ENCODE results near the gene KLHL7.
"Not testable (repeated sequence)": the region's sequence is repeated elsewhere in the genome, so short reads cannot be mapped to it uniquely, and the experiment has no call there.

Gene KLHL7

DNA sequence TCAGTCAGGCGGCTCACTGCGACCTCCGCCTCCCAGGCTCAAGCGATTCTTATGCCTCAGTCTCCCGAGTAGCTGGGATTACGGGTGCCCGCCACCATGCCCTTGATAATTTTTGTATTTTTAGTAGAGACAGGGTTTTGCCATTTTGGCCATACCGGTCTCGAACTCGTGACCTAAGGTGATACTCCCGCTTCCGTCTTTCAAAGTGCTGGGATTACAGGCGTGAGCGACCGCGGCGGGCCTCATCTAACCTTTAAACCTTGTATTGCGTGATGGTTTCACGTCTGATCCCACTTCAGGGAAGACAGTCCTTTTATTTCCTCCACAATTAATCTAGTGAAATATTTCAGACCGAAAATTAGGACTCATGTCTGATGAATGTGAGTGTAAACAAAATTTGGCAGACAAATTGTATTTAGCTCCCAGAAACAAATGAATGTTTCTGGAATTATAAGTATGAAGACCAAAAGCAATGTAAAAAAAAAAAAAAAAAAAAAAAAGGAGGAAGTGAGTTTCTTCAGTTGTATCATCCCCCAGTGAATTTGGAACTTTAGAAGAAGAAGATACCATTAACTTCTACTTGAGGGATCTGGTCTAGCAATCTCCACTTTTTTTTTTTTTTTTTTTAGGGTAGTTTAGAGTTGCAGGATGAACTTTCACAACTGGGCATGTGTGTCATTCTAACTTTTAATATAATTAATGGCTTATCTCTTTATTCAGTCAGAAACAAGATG lies 77.9 kb downstream of the KLHL7 start:
- DNase-seq, result no peak

DNA sequence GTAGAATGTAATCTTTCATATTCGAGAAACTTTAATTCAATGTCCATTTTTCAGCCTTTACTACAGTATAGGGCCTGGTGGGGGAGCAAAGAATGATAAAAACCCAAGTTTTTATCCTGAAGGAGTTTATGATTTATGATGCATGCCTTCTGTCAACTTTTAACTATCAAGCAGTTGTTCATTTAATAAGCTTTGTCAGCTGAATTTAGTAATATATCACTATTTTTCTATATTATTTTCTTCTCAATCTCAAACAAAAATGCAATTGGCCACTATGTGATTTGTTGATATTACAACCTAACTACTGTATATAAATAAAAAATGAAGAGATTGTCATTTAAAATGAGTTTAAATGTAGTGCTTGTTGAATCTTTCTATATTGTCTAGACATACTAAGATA lies 78.7 kb downstream of the KLHL7 start:
- DNase-seq, result no peak

DNA sequence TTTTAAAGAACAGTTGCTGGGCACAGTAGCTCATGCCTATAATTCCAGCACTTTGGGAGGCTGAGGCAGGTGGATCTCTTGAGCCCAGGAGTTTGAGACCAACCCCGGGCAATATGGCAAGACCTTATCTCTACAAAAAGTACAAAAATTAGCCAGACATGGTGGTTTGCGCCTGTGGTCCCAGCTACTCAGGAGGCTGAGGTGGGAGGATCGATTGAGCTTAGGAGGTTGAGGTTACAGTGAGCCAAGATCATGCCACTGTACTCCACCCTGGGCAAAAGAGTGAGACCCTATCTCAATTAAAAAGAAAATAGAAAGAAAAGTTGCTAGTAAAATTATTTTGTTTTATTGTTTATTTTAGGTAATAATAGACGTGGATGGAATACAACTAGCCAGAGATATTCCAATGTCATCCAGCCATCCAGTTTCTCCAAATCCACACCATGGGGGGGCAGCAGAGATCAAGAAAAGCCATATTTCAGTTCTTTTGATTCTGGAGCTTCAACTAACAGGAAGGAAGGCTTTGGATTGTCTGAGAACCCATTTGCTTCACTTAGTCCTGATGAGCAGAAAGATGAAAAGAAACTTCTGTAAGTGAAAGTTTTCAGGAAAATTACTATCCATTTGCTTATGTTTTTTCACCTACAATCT lies 79.2 kb downstream of the KLHL7 start:
- DNase-seq, result peak; percentile 45

DNA sequence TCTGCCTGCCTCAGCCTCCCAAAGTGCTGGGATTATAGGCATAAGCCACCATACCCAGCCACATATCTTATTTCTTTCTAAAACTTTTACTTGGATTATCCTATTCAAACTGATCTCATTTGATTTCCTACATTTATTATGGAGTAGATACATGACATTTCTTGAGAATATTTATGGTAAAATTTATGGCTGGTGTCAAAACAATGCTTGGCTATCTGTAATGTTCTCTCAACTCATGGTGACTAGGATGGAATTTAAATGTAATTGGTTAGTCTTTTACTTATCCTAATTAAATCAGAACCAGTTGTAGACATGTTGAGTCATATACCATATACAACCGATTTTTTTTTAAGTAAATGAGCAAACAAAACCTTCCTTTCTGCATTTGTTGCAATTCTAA lies 80.4 kb downstream of the KLHL7 start:
- no peak for DNase-seq

DNA sequence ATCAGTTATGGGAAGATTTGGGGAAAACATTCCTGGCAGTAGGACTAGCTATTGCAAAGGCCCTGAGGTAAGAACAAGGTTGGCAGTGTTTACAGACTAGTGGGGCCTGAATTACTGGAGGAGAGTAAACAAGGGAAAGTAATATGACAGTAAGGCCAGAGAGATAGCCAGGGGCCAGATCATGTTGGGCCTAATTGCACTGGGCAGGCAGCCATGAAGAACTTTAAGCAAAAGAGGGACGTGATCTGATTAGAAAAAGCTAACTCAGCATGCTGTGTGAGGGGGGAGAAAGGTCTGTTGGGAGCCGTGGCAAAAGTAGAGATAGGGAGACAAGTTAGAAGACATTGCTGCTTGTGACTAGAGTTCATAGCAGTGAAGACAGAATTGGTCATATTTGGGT lies 85.4 kb downstream of the KLHL7 start:
- no peak for DNase-seq

DNA sequence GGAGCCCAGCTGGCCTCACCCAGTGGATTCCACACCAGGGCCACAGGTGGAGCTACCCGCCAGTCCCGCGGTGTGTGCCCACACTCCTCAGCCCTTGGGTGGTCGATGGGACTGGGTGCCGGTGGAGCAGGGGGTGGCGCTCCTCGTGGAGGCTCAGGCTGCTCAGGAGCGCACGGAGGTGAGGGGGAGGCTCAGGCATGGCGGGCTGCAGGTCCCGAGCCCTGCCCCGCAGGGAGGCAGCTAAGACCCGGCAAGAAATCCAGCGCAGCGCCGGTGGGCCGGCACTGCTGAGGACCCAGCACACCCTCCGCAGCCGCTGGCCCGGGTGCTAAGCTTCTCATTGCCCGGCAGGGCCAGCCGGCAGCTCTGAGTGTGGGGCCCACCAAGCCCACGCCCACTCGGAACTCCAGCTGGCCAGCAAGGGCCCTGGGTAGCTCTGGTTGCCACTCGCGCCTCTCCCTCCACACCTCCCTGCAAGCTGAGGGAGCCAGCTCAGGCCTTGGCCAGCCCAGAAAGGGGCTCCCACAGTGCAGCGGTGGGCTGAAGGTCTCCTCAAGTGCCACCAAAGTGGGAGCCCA lies 88.2 kb downstream of the KLHL7 start:
- not testable (repeated sequence) for DNase-seq

DNA sequence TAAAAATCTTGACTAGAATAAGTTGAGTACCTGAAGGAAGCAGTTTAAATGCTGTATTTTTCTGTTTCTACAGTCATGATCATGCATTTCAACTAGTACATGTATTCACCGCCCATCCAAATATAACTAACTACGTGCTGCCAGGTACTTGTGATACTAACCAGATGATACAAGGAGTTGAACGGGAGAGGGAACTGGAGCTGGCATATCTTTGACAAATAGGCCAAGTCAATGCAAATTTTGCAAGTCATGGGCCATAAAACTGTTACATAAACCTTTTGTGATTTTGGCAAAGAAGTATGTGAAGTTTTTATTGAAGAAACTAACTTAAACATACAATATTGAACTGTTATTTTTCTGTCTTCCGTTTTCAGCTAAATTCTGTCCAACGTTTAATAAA lies 90.7 kb downstream of the KLHL7 start:
- no peak for DNase-seq

DNA sequence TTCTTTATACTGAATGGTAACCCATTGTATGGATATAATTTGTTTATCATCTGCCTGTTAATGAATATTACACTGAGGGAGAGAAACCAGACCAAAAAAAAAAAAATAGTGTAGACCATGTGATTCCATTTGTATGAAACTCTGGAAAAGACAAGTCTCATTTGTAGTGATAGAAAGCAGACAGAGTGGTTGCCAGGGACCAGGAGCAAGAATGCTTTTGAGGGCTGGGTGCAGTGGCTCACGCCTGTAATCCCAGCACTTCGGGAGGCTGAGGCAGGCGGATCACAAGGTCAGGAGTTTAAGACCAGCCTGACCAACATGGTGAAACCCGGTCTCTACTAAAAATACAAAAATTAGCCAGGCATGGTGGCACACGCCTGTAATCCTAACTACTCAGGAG lies 92.2 kb downstream of the KLHL7 start:
- DNase-seq, result not testable (repeated sequence)

DNA sequence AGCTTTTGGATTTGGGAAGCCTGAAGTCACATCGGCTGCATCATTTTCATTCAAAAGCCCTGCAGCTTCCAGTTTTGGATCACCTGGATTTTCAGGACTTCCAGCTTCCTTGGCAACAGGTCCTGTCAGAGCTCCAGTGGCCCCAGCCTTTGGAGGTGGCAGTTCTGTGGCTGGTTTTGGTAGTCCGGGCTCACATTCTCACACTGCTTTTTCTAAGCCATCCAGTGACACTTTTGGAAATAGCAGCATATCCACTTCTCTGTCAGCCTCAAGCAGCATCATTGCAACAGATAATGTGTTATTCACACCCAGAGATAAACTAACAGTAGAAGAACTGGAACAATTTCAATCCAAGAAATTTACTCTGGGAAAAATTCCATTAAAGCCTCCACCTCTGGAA lies 94.7 kb downstream of the KLHL7 start:
- no peak for DNase-seq

DNA sequence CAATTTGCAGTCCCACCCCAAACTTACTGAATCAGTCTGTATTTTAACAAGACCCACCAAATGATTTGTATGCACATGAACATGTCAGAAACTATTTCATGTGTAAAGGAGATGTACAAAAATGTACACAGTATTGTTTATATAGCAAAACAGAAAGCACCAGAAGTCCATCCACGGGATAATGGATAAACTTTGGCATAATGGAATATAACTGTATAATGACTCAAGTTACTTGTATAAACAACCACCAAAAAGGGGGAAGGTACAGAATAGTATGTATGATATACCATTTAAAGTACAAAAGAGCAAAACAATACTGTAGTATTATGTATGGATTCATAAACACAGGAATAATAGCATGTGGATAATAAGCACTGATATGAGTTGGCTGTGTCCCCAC lies 98.7 kb downstream of the KLHL7 start:
- no peak for DNase-seq

DNA sequence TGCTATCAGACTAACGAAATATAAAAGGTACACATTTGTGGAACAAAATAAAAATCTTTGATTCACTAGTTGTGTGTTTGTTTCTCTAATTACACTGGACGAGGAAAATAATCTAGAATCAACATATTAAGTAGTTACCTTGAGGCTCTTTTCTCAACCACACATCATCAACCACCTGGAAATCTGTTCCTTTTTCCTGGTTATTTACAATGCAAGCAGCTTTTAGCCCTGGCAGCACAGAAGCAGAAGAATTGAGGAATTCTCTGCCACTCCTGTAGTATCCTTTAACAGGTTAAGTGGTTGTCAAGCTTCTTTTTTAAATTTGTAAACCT lies 100.0 kb downstream of the KLHL7 start:
- no peak for DNase-seq

DNA sequence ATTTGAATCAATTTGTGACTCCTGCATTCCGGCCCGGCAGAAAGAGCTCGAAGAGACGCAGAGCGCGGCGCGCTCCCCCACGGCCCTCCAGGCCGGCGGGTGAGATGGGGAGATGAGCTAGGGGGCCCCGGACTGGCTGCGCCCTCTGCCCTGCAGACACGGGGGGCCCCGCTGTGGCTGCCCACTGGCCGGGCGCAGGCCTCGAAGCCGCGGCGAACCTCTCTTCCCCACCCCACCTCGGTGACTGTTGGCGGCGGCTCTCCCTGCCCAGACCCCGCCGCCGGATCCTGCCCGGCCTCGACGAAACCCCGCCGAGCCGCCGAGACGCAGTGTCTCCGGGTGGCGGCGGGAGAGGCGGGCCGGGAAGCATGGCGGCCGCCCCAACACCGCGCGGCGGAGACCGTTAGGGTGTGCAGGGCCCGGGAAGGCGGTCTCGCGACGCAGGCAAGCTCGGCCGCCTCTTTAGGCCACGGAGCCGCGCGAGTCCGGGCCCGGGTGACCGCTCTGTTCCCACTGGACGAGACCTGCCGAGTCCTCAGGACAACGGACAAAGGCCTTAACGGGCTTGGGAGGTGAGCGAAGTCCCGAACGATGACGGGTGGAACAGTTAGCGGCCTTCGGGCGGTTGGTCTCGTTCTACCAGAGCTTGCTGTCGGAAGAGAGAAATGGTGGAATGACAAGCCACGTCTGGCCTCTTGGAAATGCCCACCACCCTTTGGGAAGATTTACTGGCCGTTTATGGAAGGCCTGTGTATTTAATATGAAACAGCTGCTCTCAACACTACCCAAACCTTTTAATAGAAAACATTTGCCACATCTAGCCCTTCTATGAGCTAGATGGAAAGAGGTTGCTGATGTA lies 100.6 kb downstream of the KLHL7 start:
- DNase-seq, result no peak

DNA sequence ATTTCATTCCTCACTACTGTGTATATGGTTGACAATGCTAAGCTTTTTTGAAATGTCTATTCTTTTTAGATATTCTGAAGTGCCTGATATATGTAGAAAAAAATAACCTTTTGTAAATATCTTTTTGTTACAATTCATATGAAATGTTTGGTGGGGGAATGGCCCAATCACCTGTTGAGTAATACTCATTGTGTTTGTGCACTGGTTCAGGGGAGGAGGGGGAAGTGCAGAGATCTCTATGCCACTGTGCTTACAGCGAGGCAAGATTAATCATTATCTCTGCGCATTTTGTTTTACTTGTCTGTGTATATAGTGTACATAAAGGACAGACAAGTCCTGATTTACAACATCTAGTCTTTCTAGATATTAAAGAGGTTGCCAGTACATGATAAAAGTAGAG lies 101.4 kb downstream of the KLHL7 start:
- DNase-seq, result no peak

DNA sequence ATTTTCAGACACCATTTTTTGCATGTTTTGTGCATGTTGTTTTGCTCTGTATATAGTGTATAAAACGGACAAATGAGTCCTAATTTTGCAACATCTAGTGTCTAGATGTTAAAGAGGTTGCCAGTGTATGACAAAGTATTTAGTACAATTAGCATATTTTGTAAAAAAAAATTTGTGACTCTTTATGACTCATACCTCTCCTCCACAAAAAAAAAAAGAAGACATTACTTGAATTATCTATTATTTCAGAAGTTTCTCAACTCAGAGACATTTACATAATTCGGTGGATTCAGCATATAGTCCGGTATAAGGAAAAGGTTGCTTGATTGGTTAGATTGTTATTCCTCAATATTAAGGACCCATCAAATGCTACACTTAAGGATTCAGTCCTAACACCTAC lies 102.3 kb downstream of the KLHL7 start:
- no peak for DNase-seq

DNA sequence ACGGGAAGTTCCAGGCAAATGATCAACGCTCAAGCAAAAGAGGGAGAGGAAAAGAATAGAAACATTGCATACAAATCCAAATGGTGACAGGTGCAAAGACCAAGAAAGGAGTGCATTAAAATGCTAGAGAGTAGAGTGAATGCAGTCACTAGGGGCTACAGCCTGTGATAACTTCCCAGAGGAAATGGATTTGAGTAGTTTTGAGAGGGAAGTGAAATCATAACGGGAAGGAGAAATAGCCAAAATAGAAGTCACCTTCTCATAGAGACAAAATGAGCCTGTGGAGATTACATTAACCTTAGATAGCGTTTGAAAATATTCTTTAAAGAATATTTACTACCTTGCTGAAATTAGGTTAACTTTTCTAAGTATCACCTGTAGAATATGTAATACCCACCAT lies 102.7 kb downstream of the KLHL7 start:
- DNase-seq, result no peak

DNA sequence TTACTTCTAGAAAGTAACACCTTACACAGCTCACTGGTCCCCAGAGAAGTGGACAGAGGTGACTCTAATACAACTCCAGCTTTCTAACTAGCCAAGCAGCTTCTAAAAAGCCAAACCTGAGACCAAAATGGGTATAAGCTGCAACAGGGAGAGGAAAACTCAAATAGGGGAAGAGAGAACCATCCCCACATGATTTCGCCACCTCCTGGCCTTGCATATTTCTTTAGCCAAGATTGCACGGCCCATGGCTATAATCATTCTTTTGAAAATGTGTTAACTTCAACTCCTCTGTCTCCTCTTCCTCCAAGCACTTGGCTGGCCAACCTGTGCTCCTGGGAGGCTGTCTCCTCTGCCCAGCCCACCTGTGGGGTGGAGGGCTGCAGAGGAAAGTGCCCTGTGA lies 104.9 kb downstream of the KLHL7 start:
- DNase-seq, result no peak

DNA sequence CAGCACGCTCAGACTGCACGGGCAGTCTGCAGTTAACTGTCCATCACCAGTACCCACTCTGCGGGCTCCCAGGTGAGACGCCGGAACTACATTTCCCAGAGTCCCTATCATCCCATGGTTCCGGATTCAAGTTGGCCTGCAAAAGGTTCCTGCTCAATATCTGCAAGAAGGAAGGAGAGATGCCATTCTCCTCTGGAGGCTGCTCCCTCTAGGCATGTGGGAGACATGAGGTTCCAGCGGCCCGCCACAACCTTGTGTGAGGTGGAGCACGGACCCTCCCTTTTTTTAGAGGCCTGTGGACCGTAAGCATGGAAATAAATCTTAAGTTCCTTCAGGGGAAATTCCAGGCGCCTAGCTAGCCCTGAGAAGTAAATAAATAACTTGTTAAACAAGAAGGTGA lies 106.0 kb downstream of the KLHL7 start:
- DNase-seq, result no peak

DNA sequence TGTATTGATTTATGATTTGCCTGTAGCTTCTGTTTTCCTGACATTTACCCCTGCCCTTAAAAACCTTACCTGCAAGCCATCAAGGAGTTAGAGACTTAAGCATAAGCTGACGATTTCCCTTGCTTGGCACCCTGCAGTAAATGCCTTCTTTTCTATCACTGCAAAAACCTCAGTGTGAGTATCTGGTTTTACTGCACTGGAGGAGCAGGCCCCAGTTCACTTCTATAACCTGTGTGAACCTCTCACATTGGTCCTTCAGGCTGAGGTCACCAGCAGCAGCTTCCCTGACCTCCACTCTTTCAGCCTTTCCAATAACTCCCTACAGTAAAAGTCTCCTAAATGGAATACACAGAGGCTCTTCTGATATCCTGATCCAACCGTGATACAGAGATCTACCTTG lies 106.8 kb downstream of the KLHL7 start:
- DNase-seq, result no peak

DNA sequence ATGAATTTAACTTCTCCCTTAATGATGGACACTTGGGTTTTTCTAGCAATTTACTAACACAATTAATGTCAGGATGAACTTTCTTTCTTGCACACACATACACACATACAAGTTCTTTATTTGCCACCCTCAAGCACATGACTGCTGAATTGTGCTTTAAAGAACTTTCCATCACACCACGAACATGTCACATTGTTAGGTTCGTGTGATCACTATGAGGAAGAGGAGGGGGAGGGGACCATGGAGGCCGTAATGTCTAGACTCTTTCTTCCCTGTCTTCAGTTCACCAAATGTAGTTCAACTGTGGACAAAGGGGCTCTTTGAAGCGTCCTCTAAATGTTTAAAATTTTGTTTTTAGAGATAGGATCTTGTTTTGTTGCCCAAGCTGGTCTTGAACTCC lies 107.3 kb downstream of the KLHL7 start:
- no peak for DNase-seq

DNA sequence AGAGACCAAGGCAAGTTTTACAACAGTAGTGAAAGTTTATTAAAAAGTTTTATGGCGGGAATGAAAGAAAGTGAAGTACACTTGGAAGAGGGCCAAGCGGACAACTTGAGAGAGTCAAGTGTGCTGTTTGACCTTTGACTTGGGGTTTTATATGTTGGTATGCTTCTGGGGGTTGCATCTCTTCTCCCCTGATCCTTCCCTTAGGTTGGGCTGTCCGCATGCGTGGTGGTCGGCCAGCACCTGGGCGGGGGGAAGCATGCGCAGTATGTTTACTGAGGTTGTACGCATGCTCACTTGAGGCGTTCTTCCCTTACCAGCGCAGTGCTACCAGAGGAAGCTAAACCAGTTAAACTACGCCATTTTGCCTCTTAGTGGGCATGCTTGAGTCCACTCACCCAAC lies 108.2 kb downstream of the KLHL7 start:
- no peak for DNase-seq

DNA sequence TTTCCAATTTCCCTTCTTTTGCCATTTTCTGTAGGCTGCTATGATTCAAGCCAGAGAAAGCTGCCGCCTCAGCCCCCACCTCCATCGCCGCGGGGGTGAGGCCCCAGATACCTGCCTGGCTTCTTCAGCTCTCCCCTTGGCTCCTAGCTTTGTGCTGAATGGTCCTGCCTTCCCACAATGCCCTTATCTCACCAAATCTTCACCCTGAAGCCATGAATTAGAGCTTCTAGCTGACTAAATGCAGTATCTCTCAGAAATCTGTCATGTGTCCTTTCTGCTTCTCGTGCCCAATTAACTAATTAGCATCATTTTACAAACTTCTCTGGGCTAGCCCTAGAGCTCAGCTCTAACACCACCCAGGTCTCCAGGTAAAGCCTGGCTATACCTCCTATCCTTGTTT lies 108.8 kb downstream of the KLHL7 start:
- no peak for DNase-seq

DNA sequence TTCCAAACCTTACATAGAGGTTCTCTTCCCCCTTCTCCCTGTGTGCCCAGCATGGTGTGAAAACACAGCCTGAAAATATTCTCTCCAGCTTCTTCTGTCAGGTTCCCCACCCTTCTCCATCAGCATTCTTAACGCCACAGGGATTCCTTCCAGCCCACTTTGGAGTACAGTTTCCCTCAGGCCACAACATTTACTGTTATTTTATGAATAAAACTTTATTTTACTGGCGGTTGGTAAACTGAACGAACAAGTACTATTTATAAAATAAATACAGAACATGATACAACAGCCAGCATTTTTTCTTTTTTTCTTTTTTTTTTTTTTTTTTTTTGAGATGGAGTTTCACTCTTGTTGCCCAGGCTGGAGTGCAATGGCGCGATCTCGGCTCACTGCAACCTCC lies 109.4 kb downstream of the KLHL7 start:
- no peak for DNase-seq

DNA sequence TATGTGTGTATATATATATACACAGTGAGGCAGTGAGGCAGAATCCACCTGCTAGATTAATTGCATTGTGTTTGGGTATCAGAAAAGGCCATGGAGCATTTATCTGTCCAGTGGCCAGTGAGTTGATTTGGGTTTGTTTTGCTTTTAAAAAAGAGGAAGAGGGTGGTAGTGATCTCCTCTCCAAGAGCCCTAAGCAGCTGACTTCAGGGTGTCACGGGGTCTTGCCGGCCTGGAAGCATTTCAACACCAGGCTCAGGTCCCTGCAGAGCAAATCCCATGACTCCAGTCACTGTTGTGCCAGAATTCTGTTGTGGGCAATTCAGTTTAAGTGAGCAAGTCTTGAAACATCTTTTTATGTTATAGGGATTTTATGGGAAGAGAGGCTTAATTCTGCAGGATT lies 110.4 kb downstream of the KLHL7 start:
- DNase-seq, result no peak

DNA sequence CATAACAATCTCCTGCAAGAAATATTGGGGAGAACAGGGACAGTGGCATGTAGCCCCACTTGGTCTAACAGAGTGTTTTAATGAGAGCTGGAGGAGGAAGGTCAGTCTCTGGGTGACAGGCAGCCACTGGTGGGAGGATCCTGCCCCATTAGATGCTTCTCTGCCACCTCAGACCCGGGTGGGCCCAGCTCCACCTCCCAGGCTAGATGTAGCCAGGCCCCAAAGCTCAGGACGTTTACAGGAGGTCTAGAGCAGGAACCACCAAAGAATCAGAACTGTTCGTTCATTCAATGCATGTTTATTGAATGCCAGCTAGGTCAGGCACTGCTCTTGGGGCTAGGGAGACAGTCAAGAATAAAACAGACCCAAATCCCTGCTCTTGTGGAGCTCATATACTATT lies 112.6 kb downstream of the KLHL7 start:
- DNase-seq, result no peak
